Activated CD4-positive, alpha-beta T cell treated with anti-CD3 and anti-CD28 coated beads, Interleukin-2, amount 50 U/mL, for 4 hours (primary cell): Measurements from ENCODE around the gene ACOT2.

Experiments
- DNase-seq, 2 experiments: peaks; one replicate each; pipeline ENCODE4 v3.0.0-alpha.2; 2020

Gene ACOT2

DNA sequence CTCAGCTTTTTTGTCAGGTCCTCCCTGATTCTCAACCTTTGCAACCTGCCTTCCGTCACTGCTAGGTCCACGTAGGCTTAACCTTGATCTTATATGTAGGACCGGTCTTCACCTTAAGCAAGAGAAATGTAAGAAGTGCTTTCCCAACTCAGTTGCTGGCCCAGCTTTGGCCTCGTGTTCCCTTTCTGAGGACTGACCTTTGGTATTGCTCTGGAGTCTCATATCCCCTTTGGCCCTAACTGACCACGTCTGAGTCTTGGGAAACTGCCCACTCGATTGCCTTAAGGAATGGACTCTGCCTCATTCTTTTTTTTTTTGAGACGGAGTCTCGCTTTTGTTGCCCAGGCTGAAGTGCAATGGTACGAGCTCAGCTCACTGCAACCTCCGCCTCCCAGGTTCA lies 51.3 kb downstream of the ACOT2 start:
- DNase-seq: no peak

DNA sequence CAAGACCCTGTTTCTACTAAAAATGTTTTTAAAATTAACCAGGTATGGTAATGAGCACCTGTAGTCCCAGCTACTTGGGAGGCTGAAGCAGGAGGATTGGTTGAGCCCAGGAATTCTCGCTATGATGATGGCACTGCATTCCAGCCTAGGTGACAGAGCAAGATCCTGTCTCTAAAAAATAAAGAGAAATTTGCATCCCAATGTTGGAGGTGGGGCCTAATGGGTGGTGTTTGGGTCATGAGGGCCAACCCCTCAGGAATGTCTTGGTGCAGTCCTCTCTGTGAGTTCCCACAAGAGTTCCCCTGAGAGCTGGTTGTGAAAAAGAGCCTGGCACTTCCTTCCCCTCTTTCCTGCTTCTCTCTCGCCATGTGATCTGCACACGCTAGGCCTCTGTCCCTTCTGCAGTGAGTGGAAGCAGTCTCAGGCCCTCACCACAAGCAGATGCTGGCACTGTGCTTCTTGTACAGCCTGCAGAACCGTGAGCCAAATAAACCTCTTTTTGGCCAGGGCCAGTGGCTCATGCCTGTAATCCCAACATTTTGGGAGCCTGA lies 54.6 kb downstream of the ACOT2 start:
- no peak for DNase-seq
